Neural progenitor cell (in vitro differentiated cells): Measurements from ENCODE around the gene CNP.

Experiments
- CTCF ChIP-seq: fragments of 200-600 bp; sonication (generic); IDR thresholded peaks from 2 replicates; pipeline ENCODE4 v1.5.1; 2017; ENCODE audit warnings: antibody characterized with exemption, mild to moderate bottlenecking
- EZH2 ChIP-seq: fragments of 200-600 bp; sonication (generic); IDR thresholded peaks from 2 replicates; pipeline ENCODE4 v1.6.1; 2017; ENCODE audit warnings: antibody characterized with exemption, mild to moderate bottlenecking, moderate library complexity
- EZH2phosphoT487 ChIP-seq: fragments of 200-600 bp; sonication (generic); IDR thresholded peaks from 2 replicates; pipeline ENCODE4 v1.6.1; 2017; ENCODE audit warnings: antibody characterized with exemption

GRCh38 chr17:42018988-42019387 lies 52.4 kb downstream of the CNP start:
- no peak for TF ChIP-seq CTCF
- TF ChIP-seq EZH2phosphoT487 = no peak
- TF ChIP-seq EZH2 = no peak
